IMR-90 (cell line): Measurements from ENCODE around the gene TSC1. TPM values are rescaled to one million over a fixed set of nuclear protein-coding genes. Genes with fewer than 3 reads are reported as not detected.

Source experiments
- ATAC-seq: fragments of 200-7000 bp; cut with Tn5 transposase; 2 replicates; pipeline ENCODE4 v1.9.1; 2020; ENCODE audit warnings: low read depth, mild to moderate bottlenecking, moderate library complexity
- BruUV-seq: library from RNA; stranded (reverse); fragments of 400-500 nt; replicated peaks from 2 replicates; lab custom pipeline; 2021; lab: Mats Ljungman, UMichigan
- CTCF ChIA-PET: fragments of 300-600 bp; formaldehyde crosslinking; extraction: SDS; loops from one replicate; lab custom pipeline; 2021; ENCODE audit warnings: antibody characterized with exemption; lab: Yijun Ruan, JAX
- POLR2A ChIA-PET: fragments of 300-600 bp; sonication (Branson Sonifier 250); formaldehyde crosslinking; loops from one replicate; lab custom pipeline; 2022; ENCODE audit warnings: antibody characterized with exemption; ENCODE audit not compliant: unreplicated experiment; lab: Charles Lee
- DNase-seq: peaks from one replicate; pipeline ENCODE4 v3.0.0; 2013
- H2AFZ ChIP-seq: replicated peaks from 2 replicates; pipeline ENCODE3; 2013; ENCODE audit warnings: low read length, mild to moderate bottlenecking; ENCODE audit not compliant: poor library complexity
- H2AK5ac ChIP-seq: 2 replicates; pipeline ENCODE4 v1.6.1; 2013; ENCODE audit warnings: low read depth, low read length, inconsistent platforms
- H2AK9ac ChIP-seq: replicated peaks from 2 replicates; pipeline ENCODE3; 2013; ENCODE audit warnings: mild to moderate bottlenecking, low read depth, low read length, moderate library complexity; ENCODE audit not compliant: poor library complexity
- H2BK120ac ChIP-seq: 2 replicates; pipeline ENCODE4 v1.6.1; 2013; ENCODE audit warnings: low read depth, low read length, inconsistent platforms
- H2BK15ac ChIP-seq: 3 replicates; pipeline ENCODE4 v1.6.1; 2013; ENCODE audit warnings: low read depth, low read length, inconsistent platforms
- H2BK20ac ChIP-seq: 2 replicates; pipeline ENCODE4 v1.6.1; 2013; ENCODE audit warnings: low read depth, mild to moderate bottlenecking, inconsistent platforms, low read length, moderate library complexity
- H2BK5ac ChIP-seq: 2 replicates; pipeline ENCODE4 v1.6.1; 2013; ENCODE audit warnings: mild to moderate bottlenecking, low read depth, low read length, inconsistent platforms; ENCODE audit not compliant: poor library complexity, severe bottlenecking
- H3K14ac ChIP-seq: replicated peaks from 2 replicates; pipeline ENCODE4 v1.6.1; 2013; ENCODE audit warnings: low read depth, low read length, inconsistent platforms
- H3K18ac ChIP-seq: 2 replicates; pipeline ENCODE4 v1.6.1; 2013; ENCODE audit warnings: low read depth, low read length, control low read depth
- H3K23ac ChIP-seq: 2 replicates; pipeline ENCODE4 v1.6.1; 2013; ENCODE audit warnings: low read depth, low read length, inconsistent platforms
- H3K27ac ChIP-seq: 2 replicates; pipeline ENCODE4 v1.5.1; 2013; ENCODE audit warnings: mild to moderate bottlenecking, control low read depth, low read length; ENCODE audit not compliant: insufficient read depth
- H3K27me3 ChIP-seq: 2 replicates; pipeline ENCODE4 v1.6.1; 2013; ENCODE audit warnings: low read length; ENCODE audit not compliant: control insufficient read depth, insufficient read depth
- H3K36me3 ChIP-seq: 2 replicates; pipeline ENCODE4 v1.6.1; 2013; ENCODE audit warnings: low read length, mixed read lengths; ENCODE audit not compliant: control insufficient read depth, insufficient read depth
- H3K4ac ChIP-seq: 2 replicates; pipeline ENCODE4 v1.6.1; 2013; ENCODE audit warnings: low read depth, low read length, inconsistent platforms
- H3K4me1 ChIP-seq: 2 replicates; pipeline ENCODE4 v1.6.1; 2013; ENCODE audit warnings: low read length, mixed read lengths; ENCODE audit not compliant: control insufficient read depth, insufficient read depth
- H3K4me2 ChIP-seq: 2 replicates; pipeline ENCODE4 v1.6.1; 2013; ENCODE audit warnings: low read depth, mild to moderate bottlenecking, control low read depth, low read length, moderate library complexity
- H3K4me3 ChIP-seq: 2 replicates; pipeline ENCODE4 v1.5.1; 2013; ENCODE audit warnings: low read depth, mild to moderate bottlenecking, control low read depth, low read length, moderate library complexity; ENCODE audit not compliant: insufficient read depth
- H3K56ac ChIP-seq: 2 replicates; pipeline ENCODE4 v1.6.1; 2013; ENCODE audit warnings: low read length, inconsistent platforms; ENCODE audit not compliant: insufficient read depth; ENCODE audit errors: extremely low read depth
- H3K79me1 ChIP-seq, 2 experiments: 2 replicates each; pipeline ENCODE4 v1.6.1; 2013; ENCODE audit warnings: low read length in 2 of 2, inconsistent platforms in 1 of 2, low read depth in 1 of 2
- H3K9ac ChIP-seq: 2 replicates; pipeline ENCODE4 v1.6.1; 2013; ENCODE audit warnings: low read depth, low read length, control low read depth
- H3K9me1 ChIP-seq: 2 replicates; pipeline ENCODE4 v1.6.1; 2013; ENCODE audit warnings: low read length, inconsistent platforms; ENCODE audit not compliant: insufficient read depth
- H3K9me3 ChIP-seq: 2 replicates; pipeline ENCODE4 v1.6.1; 2013; ENCODE audit warnings: low read length; ENCODE audit not compliant: control insufficient read depth, insufficient read depth
- H4K20me1 ChIP-seq: 2 replicates; pipeline ENCODE4 v1.6.1; 2013; ENCODE audit warnings: low read length, inconsistent platforms; ENCODE audit not compliant: insufficient read depth
- H4K5ac ChIP-seq: 2 replicates; pipeline ENCODE4 v1.6.1; 2013; ENCODE audit warnings: mild to moderate bottlenecking, low read depth, low read length, control low read depth
- H4K8ac ChIP-seq, 2 experiments: 2 replicates each; pipeline ENCODE4 v1.6.1; 2013; ENCODE audit warnings: low read depth in 2 of 2, low read length in 2 of 2, control low read depth in 1 of 2, inconsistent platforms in 1 of 2
- H4K91ac ChIP-seq: 2 replicates; pipeline ENCODE4 v1.6.1; 2013; ENCODE audit warnings: low read depth, low read length, inconsistent platforms; ENCODE audit not compliant: insufficient read depth
- BHLHE40 ChIP-seq: fragments of 150-350 bp; IDR thresholded peaks from 2 replicates; pipeline ENCODE4 v1.6.1; 2016; ENCODE audit warnings: mild to moderate bottlenecking, low read depth, low read length
- CEBPB ChIP-seq: IDR thresholded peaks from 2 replicates; pipeline ENCODE4 v1.6.1; 2012; ENCODE audit warnings: low read depth, low read length, improper control_type of control experiment
- CHD1 ChIP-seq: IDR thresholded peaks from 2 replicates; pipeline ENCODE4 v1.6.1; 2012; ENCODE audit warnings: low read depth, low read length, improper control_type of control experiment
- CTCF ChIP-seq: conservative IDR thresholded peaks from 2 replicates; pipeline ENCODE4 v1.5.1; 2012; ENCODE audit warnings: mild to moderate bottlenecking, low read depth, low read length, improper control_type of control experiment
- ELK1 ChIP-seq: fragments of 150-350 bp; IDR thresholded peaks from 2 replicates; pipeline ENCODE4 v1.6.1; 2016; ENCODE audit warnings: low read depth, mild to moderate bottlenecking, low read length, moderate library complexity, borderline replicate concordance
- MAZ ChIP-seq: IDR thresholded peaks from 2 replicates; pipeline ENCODE4 v1.6.1; 2012; ENCODE audit warnings: low read depth, mild to moderate bottlenecking, low read length, improper control_type of control experiment, moderate library complexity, borderline replicate concordance
- MXI1 ChIP-seq: IDR thresholded peaks from 2 replicates; pipeline ENCODE4 v1.6.1; 2012; ENCODE audit warnings: low read depth, mild to moderate bottlenecking, low read length, moderate library complexity, borderline replicate concordance
- NFE2L2 ChIP-seq: fragments of 150-350 bp; IDR thresholded peaks from 2 replicates; pipeline ENCODE4 v1.6.1; 2016; ENCODE audit warnings: low read depth, mild to moderate bottlenecking, low read length
- POLR2A ChIP-seq: IDR thresholded peaks from 2 replicates; pipeline ENCODE4 v1.6.1; 2012; ENCODE audit warnings: mild to moderate bottlenecking, low read depth, low read length
- RAD21 ChIP-seq: IDR thresholded peaks from 2 replicates; pipeline ENCODE4 v1.6.1; 2012; ENCODE audit warnings: low read length, improper control_type of control experiment
- RFX5 ChIP-seq: IDR thresholded peaks from 2 replicates; pipeline ENCODE4 v1.8.0; 2012; ENCODE audit warnings: low read depth, mild to moderate bottlenecking, low read length, moderate library complexity
- USF2 ChIP-seq: fragments of 150-350 bp; IDR thresholded peaks from 2 replicates; pipeline ENCODE4 v1.6.1; 2017; ENCODE audit warnings: mild to moderate bottlenecking, antibody characterized with exemption, low read length, low read depth
- WGBS, 2 experiments: methylation state at CpG; one replicate each; pipeline versions ENCODE4 v1.1.5 to v1.1.7; 2013; ENCODE audit warnings: missing lambda C conversion rate in 2 of 2; ENCODE audit not compliant: insufficient read length in 1 of 2; ENCODE audit errors: extremely low coverage in 2 of 2; 5-methylcytosine and 5-hydroxymethylcytosine counted together
- dilution Hi-C: fragments of 300-500 bp; cut with HindIII; formaldehyde crosslinking; loops from one replicate; pipeline ENCODE4 v1.14.3; 2018; ENCODE audit warnings: low sequenced_read_pairs; ENCODE audit not compliant: unreplicated experiment
- in situ Hi-C: fragments of 300-500 bp; cut with MboI; formaldehyde crosslinking; loops from 3 replicates; pipeline ENCODE4 v1.14.3; 2019; ENCODE audit warnings: low sequenced_read_pairs, inconsistent platforms, mixed read lengths
- intact Hi-C: fragments of 100-400 bp; cut with micrococcal nuclease; formaldehyde crosslinking; loops from 2 replicates; pipeline ENCODE4 v1.10.0; 2022
- polyA plus RNA-seq, 3 experiments: library from polyadenylated mRNA; depleted of rRNA; stranded (reverse); fragments of >200 nt; gene quantifications; 2 replicates each; pipeline ENCODE4 v1.2.3, GENCODE V29; 2012; ENCODE audit warnings: low replicate concordance in 1 of 3
- total RNA-seq: library from RNA; depleted of rRNA; stranded (reverse); fragments of >200 nt; gene quantifications from 2 replicates; pipeline ENCODE4 v1.2.3, GENCODE V29; 2012

TSC1 gene
- total and polyA plus RNA-seq, 2 of the 4 experiments (the other 2 are of a cell fraction) = 25.7 to 56.3 TPM

- Histone ChIP-seq H2BK15ac (no peak overlapping the region), H4K5ac (no peak overlapping the region), H4K20me1 (no peaks in the 10 kb centered on the region), H3K18ac (no peak overlapping the region), H3K4me2 (no peak overlapping the region), H3K79me1 (no peaks in the 10 kb centered on the region), H4K8ac (no peak overlapping the region), H2AK9ac (no peak overlapping the region), H3K27me3 (peaks cover 5% of the 10 kb centered on the region; the same call in 1 of the 2 replicates), H2BK120ac (no peak overlapping the region), H3K27ac (no peak overlapping the region), H2BK20ac (no peak overlapping the region), H2AK5ac (no peak overlapping the region), H3K36me3 (no peaks in the 10 kb centered on the region), H3K56ac (no peak overlapping the region), H4K91ac (no peak overlapping the region), H3K4ac (no peak overlapping the region), H3K4me3 (no peak overlapping the region), H3K14ac (no peak overlapping the region), H2BK5ac (no peak overlapping the region), H3K4me1 (no peaks in the 10 kb centered on the region), H3K23ac (no peak overlapping the region), H3K9me3 (no peaks in the 10 kb centered on the region), H3K9me1 (no peaks in the 10 kb centered on the region), H3K9ac (no peak overlapping the region), H2AFZ (no peak overlapping the region)
- 89% methylated on average over 3 of the region's 3 CpGs; no CpG with 5 or more reads in 1 of the 2 experiments for WGBS, 2 experiments
- DNase-seq (no peak), ATAC-seq (no peak)
- in situ Hi-C loops (no loop called here), dilution Hi-C loops (no loop called here), intact Hi-C loops (no loop called here)
- BruUV-seq = no TSS peak
- POLR2A ChIA-PET = no interaction called here
- CTCF ChIA-PET = interaction anchor here (0.6 kb wide), 1 partner anchor 48 kb away, joined by 4 read pairs; no protein-coding TSS in a partner anchor
- TF ChIP-seq CEBPB (no peak), MXI1 (no peak), USF2 (no peak), CHD1 (no peak), NFE2L2 (no peak), ELK1 (no peak), MAZ (no peak), POLR2A (no peak), RAD21 (no peak), BHLHE40 (no peak), RFX5 (no peak), CTCF (no peak)
Observed at GRCh38 chr9:132876849-132877248, 67.6 kb downstream of the TSC1 start.
